M059J (cell line): ENCODE data around the gene KLC1. TPM values are rescaled to one million over a fixed set of nuclear protein-coding genes. Genes with fewer than 3 reads are reported as not detected.
A peak's percentile ranks its signal among the peaks of the same experiment; 100 is the strongest.
"Not testable (repeated sequence)": the region's sequence is repeated elsewhere in the genome, so short reads cannot be mapped to it uniquely, and the experiment has no call there.

ENCODE experiments used
- DNase-seq: peaks from one replicate; pipeline ENCODE4 v3.0.0-alpha.2; 2012; ENCODE audit warnings: low read depth
- total RNA-seq: library from RNA; depleted of rRNA; stranded (reverse); fragments of >200 nt; shearing (Covaris generic); gene quantifications from 2 replicates; pipeline ENCODE4 v1.2.3, GENCODE V29; 2014; rRNA removed

KLC1 gene
- total RNA-seq, result 60.9 and 101 TPM in 2 replicates

- DNase-seq, result peak; percentile 51
Measured at GRCh38 chr14:103628684-103629502, at the start of gene KLC1. Gene KLC1 (plus strand): TSS chr14:103629211. CDS start chr14:103654565, 25,354 bp downstream.

DNA sequence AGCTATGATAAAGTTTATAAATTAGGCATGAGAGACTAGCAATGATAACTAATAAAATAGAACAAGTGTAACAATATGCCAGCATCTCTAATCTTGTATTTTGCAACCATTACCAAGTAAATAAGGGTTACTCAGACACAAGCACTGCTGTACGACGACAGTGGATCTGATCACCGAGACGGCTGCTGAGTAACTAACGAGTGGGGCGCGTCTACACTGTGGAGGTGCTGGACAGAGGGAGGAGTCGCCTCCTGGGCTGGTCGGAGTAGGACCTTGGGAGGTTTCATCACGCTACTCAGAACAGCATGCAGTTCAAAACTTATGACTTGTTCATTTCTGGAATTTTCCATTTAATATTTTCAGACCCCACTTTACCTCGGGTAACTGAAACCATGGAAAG is 47.8 kb upstream of the KLC1 start:
- no peak for DNase-seq

- no peak for DNase-seq
Measured at GRCh38 chr14:103581954-103582703, 46.9 kb upstream of the KLC1 start.

DNA sequence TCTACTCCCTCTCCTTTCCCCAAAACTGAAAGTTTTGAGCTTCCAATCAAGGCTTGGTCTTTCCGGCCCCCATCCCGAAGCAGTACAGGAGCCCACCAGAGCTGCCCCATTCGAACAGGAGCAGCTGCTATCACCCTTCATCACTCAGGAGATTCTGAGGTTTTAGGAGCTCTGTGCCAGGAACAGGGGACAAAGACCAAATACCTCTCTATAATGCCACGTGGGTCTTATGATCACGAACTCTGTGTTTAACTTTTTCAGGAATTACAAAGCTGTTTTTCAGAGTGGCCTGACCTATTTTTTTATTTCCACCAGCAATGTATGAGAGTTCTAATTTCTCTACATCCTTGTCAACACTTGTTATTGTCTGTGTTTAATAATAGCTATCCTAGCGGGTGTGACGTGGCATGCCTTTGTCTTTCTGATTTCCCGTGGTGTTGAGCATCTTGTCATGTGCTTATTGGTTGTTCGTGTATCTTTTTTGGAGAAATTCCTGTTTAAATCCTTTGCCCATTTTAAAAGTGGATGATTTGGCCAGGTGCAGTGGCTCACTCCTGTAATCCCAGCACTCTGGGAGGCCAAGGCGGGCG is 44.6 kb upstream of the KLC1 start:
- DNase-seq, result no peak

DNA sequence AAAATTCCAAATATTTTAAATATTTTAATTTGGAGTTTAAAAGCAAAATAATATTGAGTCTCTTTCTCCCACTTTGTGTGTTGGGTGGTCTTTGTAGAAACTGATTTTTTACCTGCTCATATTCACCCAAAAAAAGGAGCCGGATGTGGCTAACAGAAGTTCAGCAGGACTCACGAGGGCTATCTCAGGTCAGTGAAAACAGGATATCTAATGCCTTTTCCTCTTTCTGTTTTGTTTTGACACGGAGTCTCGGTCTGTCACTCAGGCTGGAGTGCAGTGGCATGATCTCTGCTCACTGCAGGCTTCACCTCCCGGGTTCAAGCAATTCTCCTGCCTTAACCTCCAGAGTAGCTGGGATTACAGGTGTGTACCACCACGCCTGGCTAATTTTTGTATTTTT is 35.4 kb upstream of the KLC1 start:
- DNase-seq, result peak; percentile 16

DNA sequence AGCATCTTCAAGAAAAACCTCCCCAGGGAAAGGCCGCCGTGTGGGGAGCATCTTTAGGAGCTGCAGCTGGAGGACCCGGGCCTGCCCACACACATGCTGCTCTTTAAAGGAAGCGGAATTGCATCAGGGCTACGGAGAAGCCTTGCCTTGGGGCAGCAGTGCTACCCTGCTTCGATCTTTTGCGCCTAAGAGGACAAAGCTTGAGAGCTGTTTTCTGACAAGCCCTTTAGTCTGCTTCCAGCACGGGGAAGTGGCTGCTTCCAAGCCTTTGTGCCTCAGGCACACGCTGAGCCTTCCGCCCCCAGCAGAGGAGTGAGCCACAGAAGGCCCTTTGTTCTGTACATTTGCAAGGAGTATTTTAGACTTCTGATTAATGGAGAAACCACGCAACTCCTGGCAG is 34.7 kb upstream of the KLC1 start:
- DNase-seq, result peak; percentile 93

DNA sequence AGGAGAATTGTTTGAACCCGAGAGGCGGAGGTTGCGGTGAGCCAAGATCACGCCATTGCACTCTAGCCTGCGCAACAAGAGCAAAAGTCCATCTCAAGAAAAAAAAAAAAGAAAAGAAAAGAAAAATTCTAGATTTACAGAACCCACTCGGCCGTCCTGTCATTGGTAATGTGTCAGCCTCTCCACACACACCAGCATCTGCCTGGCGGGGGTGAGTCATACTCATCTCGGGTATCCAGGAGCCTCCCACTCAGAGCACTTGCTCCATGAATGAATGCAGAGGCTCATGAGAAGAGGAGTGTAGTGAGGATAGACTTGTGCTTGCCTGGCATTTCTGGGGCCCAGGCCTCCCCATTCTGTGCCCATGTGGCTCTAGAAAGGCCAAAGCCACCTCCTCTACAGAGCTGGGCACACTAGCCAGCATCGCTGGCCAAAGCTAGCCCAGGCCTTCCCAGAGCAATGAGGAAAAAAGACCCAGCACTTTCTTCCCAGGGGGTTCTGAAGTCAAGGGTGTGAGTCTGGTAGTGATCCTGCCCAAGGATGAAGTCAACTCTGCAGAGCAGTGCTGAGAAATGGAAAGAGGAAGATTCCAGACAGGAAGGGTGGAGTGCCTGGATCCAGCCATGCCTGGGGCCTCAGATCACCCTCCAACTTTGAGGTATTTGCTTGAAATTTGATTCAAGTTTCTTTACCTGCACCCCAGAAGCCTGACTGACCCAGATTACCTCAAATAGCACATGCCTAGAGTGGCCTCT is 31.2 kb upstream of the KLC1 start:
- peak; percentile 84 for DNase-seq

DNA sequence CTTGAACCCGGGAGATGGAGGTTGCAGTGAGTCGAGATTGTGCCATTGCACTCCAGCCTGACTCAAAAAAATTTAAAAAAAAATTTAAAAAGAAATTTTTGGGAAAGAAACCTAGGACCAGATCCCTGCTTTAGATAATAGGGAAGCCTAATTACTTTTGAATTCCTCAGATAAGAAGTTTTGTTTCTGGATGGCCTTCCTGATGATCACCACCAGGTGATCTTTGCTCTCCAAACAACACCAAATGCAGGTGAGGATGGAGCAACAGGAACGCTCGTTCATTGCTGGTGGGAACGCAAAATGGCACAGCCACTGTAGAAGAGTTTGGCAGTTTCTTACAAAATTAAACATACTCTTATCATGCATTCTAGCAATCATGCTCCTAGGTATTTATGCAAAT is 28.5 kb upstream of the KLC1 start:
- no peak for DNase-seq

GRCh38 chr14:103604620-103605019 is 24.4 kb upstream of the KLC1 start:
- no peak for DNase-seq

DNA sequence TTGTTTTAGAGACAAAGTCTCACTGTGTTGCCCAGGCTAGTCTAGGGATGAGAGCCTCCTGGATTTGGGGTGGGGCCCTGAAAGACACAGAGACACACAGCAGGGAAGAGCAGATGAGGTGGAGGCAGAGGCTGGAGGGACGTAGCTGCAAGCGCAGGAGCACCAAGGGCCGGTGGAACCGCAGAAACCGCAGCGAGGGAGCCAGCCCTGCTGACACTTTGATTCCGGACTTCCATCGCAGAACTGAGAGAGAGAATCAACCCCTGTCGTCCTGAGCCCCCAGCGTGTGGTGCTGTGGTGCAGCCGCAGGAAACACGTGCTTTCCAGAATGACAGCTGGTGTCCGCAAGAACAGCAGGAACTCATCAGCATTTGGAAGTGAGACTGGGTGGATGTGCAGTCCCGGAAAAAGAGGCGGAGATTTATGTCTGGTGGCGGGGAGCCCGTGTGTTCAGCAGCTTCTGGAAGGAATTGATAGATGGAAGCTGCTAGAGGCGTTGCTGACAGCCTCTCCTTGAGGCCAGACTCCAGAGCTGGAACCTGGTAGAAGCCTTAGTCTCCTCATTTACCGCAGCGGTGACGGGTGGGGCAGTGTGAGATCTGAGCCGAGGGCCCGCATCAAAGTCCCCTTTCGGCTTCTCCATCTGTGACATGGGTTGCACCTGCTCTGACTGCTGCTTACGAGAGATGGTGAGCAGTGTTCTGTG is 21.9 kb upstream of the KLC1 start:
- DNase-seq, result peak; percentile 82

- no peak for DNase-seq
Measured at GRCh38 chr14:103607822-103608221, 21.2 kb upstream of the KLC1 start.

GRCh38 chr14:103609081-103609480 is 19.9 kb upstream of the KLC1 start:
- DNase-seq, result not testable (repeated sequence)

DNA sequence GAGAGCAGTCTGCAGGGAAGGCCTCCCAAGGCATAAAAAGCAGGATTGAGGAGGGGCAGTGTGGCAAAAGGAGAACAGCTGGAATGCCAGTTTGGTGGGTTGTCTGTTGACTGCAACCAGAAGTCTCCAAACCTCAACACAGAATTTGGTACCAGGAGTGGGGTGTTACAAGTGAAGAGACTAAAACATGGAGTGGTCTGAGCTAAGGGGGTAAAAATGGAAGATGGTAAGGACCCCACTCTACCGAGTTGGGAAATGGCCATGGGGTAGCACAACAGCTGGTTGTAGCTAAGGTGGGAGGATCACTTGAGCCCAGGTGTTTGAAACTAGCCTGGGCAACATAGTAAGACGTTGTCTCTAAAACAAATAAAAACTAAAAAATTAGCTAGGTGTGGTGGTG is 17.8 kb upstream of the KLC1 start:
- no peak for DNase-seq

GRCh38 chr14:103613517-103613916 is 15.5 kb upstream of the KLC1 start:
- no peak for DNase-seq

- no peak for DNase-seq
Measured at GRCh38 chr14:103616635-103617300, 12.2 kb upstream of the KLC1 start.

DNA sequence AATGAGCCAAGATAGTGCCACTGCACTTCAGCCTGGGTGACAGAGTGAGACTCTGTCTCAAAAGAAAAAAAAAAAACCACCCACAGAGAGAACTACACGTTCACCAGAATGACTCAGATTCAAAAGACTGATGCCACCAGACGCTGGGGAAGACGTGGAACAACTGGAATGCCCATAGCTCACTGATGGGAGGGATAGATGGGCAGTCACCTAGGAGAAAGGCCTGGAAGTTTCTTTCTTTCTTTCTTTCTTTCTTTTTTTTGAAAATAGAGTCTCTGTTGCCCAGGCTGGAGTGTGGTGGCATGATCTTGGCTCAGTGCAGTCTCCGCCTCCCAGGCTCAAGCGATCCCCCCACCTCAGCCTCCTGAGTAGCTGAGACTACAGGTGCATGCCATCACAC is 10.0 kb upstream of the KLC1 start:
- DNase-seq, result peak; percentile 62

- DNase-seq, result no peak
Measured at GRCh38 chr14:103621860-103622259, 7.2 kb upstream of the KLC1 start.

GRCh38 chr14:103623308-103623707 is 5.7 kb upstream of the KLC1 start:
- DNase-seq, result no peak

DNA sequence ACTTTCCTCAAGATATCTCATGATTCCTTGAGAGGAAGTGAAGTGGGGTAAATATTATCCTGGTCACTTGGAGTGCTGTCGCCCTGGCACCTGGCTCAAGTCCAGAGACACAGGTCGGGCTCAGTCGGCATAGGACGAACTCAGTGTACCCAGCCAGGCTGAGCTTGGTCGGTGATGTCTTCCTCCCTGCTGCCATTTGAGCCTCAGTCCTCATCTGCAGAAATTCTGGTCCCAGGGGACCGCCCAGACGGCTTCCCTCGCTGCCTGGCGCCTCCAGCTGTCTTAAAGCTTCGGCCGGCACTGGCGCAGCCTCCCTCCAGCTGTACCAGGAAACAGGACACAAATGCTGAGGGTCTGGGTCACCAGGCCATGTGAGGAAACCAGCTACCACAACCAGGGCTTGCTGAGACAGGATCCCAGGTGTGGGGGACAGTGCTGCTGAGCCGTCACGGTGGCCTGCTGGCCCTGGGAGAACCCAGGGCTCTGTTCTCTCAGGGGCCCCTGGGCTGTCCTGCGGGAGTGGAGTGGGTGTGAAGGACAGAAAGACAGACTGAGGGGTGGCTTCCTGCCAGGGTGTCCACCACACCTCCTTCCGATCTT is 5.0 kb upstream of the KLC1 start:
- no peak for DNase-seq

- peak; percentile 76 for DNase-seq
Measured at GRCh38 chr14:103624860-103625259, 4.2 kb upstream of the KLC1 start.
